Prostate gland (tissue), 2 donors: ENCODE measurements around the gene ITPRID2. TPM values are rescaled to one million over a fixed set of nuclear protein-coding genes. Genes with fewer than 3 reads are reported as not detected.

Experiments
- DNase-seq: peaks from one replicate; pipeline ENCODE4 v3.0.0-alpha.2; 2019; ENCODE audit warnings: low spot score
- H3K27ac ChIP-seq, 2 donors: fragments of 200-600 bp; sonication (generic); 2 replicates each; pipeline ENCODE4 v1.5.1; 2017 to 2019
- H3K27me3 ChIP-seq: fragments of 200-600 bp; sonication (generic); replicated peaks from 2 replicates; pipeline ENCODE4 v1.5.1; 2019; ENCODE audit not compliant: insufficient read depth
- H3K36me3 ChIP-seq, 2 donors: fragments of 200-600 bp; sonication (generic); 1 replicate in 1 of 2; 2 replicates in 1 of 2; pipeline versions ENCODE4 v1.5.1 to v1.8.1; 2017 to 2019
- H3K4me1 ChIP-seq: fragments of 200-600 bp; sonication (generic); replicated peaks from 2 replicates; pipeline ENCODE4 v1.5.1; 2019
- H3K4me3 ChIP-seq, 2 donors: fragments of 200-600 bp; sonication (generic); 2 replicates each; pipeline ENCODE4 v1.5.1; 2017 to 2019
- H3K9me3 ChIP-seq: fragments of 200-600 bp; sonication (generic); 2 replicates; pipeline ENCODE4 v1.5.1; 2017
- POLR2A ChIP-seq: fragments of 450-650 bp; IDR thresholded peaks from one replicate; pipeline ENCODE4 v1.6.1; 2016; ENCODE audit warnings: antibody characterized with exemption, mild to moderate bottlenecking
- POLR2AphosphoS5 ChIP-seq: sonication (generic); formaldehyde crosslinking; IDR thresholded peaks from one replicate; pipeline ENCODE4 v1.6.1; 2017; ENCODE audit warnings: antibody characterized with exemption
- WGBS: methylation state at CpG from one replicate; pipeline ENCODE4 v1.1.5; 2018; 5-methylcytosine and 5-hydroxymethylcytosine counted together
- intact Hi-C: fragments of 100-400 bp; cut with DNase I; formaldehyde crosslinking; loops from one replicate; pipeline ENCODE4 v1.14.2; 2022
- total RNA-seq, 2 donors: library from RNA; depleted of rRNA; stranded (reverse); fragments of >200 nt; gene quantifications; one replicate each; pipeline ENCODE4 v1.1.0, GENCODE V29; 2016
- TF ChIP-seq, protein P1 (sequence below), 4 experiments: fragments of 200-600 bp in 2 of 4; fragments of 450-650 bp in 2 of 4; sonication (generic) in 2 of 4; IDR thresholded peaks; 1 replicate in 3 of 4; 2 replicates in 1 of 4; pipeline ENCODE4 v1.5.1; 2016 to 2019; ENCODE audit warnings: antibody characterized with exemption in 4 of 4, mild to moderate bottlenecking in 2 of 4, moderate library complexity in 2 of 4

The ITPRID2 gene
- total RNA-seq, 2 donors from 2014 or later: 78.9 to 159 TPM

DNA sequence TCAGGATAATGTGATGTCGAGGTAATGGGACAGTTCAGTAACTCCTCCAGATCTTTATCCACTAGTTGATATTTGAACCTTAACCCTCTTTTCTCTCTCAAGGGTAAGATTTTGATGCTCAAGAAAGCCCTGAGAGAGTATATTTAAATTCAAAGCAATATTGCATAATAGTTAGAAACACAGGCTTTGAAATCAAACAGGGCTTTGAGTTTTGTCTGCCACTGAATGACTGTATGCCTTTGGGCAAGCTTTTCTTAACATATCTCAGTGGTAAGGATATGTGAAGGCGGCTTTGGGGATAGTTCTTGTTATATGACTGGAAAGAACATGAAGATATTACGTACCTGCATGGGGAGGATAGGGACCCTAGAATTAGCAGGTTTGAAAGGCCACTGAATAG lies 11.1 kb downstream of the ITPRID2 start:
- Histone ChIP-seq H3K9me3 (no peaks in the 10 kb centered on the region), H3K27ac (no peak overlapping the region), H3K36me3 (peaks cover 0 to 4% of the 10 kb centered on the region in 2 donors), H3K27me3 (no peaks in the 10 kb centered on the region), H3K4me3 (no peak overlapping the region), H3K4me1 (peaks cover 4% of the 10 kb centered on the region)
- intact Hi-C loops: no loop called here
- DNase-seq: no peak
- TF ChIP-seq, protein P1, sequence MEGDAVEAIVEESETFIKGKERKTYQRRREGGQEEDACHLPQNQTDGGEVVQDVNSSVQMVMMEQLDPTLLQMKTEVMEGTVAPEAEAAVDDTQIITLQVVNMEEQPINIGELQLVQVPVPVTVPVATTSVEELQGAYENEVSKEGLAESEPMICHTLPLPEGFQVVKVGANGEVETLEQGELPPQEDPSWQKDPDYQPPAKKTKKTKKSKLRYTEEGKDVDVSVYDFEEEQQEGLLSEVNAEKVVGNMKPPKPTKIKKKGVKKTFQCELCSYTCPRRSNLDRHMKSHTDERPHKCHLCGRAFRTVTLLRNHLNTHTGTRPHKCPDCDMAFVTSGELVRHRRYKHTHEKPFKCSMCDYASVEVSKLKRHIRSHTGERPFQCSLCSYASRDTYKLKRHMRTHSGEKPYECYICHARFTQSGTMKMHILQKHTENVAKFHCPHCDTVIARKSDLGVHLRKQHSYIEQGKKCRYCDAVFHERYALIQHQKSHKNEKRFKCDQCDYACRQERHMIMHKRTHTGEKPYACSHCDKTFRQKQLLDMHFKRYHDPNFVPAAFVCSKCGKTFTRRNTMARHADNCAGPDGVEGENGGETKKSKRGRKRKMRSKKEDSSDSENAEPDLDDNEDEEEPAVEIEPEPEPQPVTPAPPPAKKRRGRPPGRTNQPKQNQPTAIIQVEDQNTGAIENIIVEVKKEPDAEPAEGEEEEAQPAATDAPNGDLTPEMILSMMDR (IDR thresholded peaks at IDR 0.05): no peak
- no peak for TF ChIP-seq POLR2A
- no peak for TF ChIP-seq POLR2AphosphoS5
- WGBS: 87% methylated on average over 3 of the region's 3 CpGs

DNA sequence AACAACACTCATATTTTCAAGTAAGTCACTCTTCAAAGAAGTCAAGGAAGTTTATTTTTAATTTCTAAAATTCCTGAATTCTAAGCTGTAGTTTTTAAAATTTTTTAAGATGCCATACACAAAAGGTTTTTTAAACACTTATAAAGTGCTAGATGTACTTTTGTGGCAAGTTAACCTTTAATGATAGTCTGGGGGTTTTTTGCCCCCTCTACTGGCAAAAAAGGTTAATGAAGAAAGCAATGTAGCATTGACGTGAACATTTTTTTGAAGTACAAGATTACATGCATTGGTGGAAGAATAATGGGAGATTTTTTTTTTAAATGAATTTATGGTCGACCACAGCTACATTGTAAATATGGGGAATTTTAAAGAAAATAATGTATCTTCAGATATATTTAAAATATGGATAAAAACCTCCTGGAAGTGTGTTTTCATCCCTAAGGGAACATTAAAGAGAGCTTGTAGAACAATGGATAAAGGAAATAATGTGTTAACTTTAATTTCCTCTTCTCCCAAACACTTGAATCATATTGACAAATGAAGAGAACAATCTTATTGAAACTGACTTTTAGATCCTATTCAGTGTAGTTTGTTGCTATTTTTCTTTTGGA lies 12.6 kb downstream of the ITPRID2 start:
- Histone ChIP-seq H3K4me3 (no peak overlapping the region), H3K27me3 (no peaks in the 10 kb centered on the region), H3K27ac (no peak overlapping the region), H3K36me3 (peaks cover 0 to 4% of the 10 kb centered on the region in 2 donors), H3K4me1 (peaks cover 4% of the 10 kb centered on the region), H3K9me3 (no peaks in the 10 kb centered on the region)
- TF ChIP-seq, protein P1 (IDR thresholded peaks at IDR 0.05): peak; percentile 28 to 59 (median 39)
- TF ChIP-seq POLR2A: no peak
- intact Hi-C loops: no loop called here
- DNase-seq: no peak
- 17% methylated on average over 2 of the region's 2 CpGs for WGBS

DNA sequence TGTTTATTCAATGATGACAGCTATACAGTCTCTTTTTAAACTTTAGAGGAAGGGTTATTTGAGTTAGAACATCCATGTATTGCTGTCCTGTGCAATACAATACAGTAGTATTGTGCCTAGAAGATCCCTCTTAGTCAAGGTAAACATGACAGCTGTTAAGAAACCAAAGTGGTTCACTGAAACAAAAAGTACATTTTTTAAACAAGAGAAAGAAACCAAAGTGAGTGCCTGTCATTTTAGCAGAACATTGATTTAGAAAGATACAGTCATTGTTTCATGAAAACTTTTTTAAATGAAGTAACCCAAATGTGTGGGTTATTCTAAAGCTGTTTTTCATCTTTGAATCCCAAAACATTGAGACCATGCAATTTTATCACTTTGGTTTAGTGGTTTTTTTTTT lies 15.5 kb downstream of the ITPRID2 start:
- H3K27me3 ChIP-seq: no peaks in the 10 kb centered on the region
- DNase-seq: no peak
- intact Hi-C loops: loop anchor here (5.0 kb wide), 1 partner anchor 165 kb away; no protein-coding TSS in a partner anchor
- no peaks in the 10 kb centered on the region for H3K9me3 ChIP-seq
- H3K4me3 ChIP-seq: no peak overlapping the region
- no peaks in the 10 kb centered on the region for H3K36me3 ChIP-seq
- TF ChIP-seq POLR2AphosphoS5: no peak
- no peak for TF ChIP-seq POLR2A
- TF ChIP-seq, protein P1 (IDR thresholded peaks at IDR 0.05): no peak
- H3K4me1 ChIP-seq: peaks cover 6% of the 10 kb centered on the region
- H3K27ac ChIP-seq: no peak overlapping the region

DNA sequence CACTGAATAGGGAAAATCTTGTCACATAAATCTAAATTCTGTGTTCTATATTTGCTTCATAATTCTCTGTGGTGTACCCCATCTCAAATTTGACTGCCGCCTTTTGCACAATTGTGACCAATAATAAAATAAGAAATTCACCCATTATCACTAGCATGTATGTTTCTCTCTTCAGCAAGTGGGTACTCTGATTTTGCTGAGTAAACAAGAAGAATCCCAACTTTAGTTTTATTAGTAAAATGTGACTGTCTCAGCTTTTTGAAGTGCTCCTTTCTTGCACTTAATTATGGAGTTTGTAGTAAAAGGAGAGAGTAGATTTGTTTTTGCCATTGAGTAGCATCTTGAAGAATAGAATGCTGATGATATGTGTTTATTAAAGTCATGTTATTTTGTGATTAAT lies 16.1 kb downstream of the ITPRID2 start:
- intact Hi-C loops: loop anchor here (5.0 kb wide), 1 partner anchor 165 kb away; no protein-coding TSS in a partner anchor
- TF ChIP-seq POLR2A: no peak
- TF ChIP-seq POLR2AphosphoS5: no peak
- TF ChIP-seq, protein P1 (IDR thresholded peaks at IDR 0.05): no peak
- Histone ChIP-seq H3K27me3 (no peaks in the 10 kb centered on the region), H3K4me1 (peaks cover 6% of the 10 kb centered on the region), H3K27ac (no peak overlapping the region), H3K36me3 (no peaks in the 10 kb centered on the region), H3K4me3 (no peak overlapping the region), H3K9me3 (no peaks in the 10 kb centered on the region)
- WGBS: 100% methylated on average over 1 of the region's 1 CpG
- DNase-seq: no peak
